ENCODE data around the gene TOPORS.
"Not testable (repeated sequence)": the region's sequence is repeated elsewhere in the genome, so short reads cannot be mapped to it uniquely, and the experiment has no call there.

TOPORS gene

GRCh38 chr9:32566770-32567169 is 14.4 kb upstream of the TOPORS start:
- no peak for DNase-seq (ENCODE audit: extremely low read depth in 1 of 2, low read depth in 1 of 2)

- no peak for DNase-seq (ENCODE audit: extremely low read depth in 1 of 2, low read depth in 1 of 2)
Observed at GRCh38 chr9:32565967-32566366, 13.6 kb upstream of the TOPORS start.

GRCh38 chr9:32558408-32558934 is 6.1 kb upstream of the TOPORS start:
- DNase-seq (ENCODE audit: extremely low read depth in 1 of 2, low read depth in 1 of 2), result no peak

- no peak for DNase-seq (ENCODE audit: extremely low read depth in 1 of 2, low read depth in 1 of 2)
Observed at GRCh38 chr9:32554591-32554990, 2.2 kb upstream of the TOPORS start.

GRCh38 chr9:32554107-32554506 is 1.7 kb upstream of the TOPORS start:
- DNase-seq (ENCODE audit: extremely low read depth in 1 of 2, low read depth in 1 of 2), result no peak

- peak in 1 of 2 donors; percentile 37 for DNase-seq (ENCODE audit: extremely low read depth in 1 of 2, low read depth in 1 of 2)
Observed at GRCh38 chr9:32551276-32552051, 922 bp downstream of the TOPORS start.

- DNase-seq (ENCODE audit: extremely low read depth in 1 of 2, low read depth in 1 of 2), result peak; percentile 81 to 89
Observed at GRCh38 chr9:32550562-32551275, 1.7 kb downstream of the TOPORS start.

GRCh38 chr9:32550150-32550561 is 2.2 kb downstream of the TOPORS start:
- no peak for DNase-seq (ENCODE audit: extremely low read depth in 1 of 2, low read depth in 1 of 2)

- not testable (repeated sequence) for DNase-seq (ENCODE audit: extremely low read depth in 1 of 2, low read depth in 1 of 2)
Observed at GRCh38 chr9:32548213-32548612, 4.2 kb downstream of the TOPORS start.

- DNase-seq (ENCODE audit: extremely low read depth in 1 of 2, low read depth in 1 of 2), result no peak
Observed at GRCh38 chr9:32545884-32546283, 6.5 kb downstream of the TOPORS start.

- DNase-seq (ENCODE audit: extremely low read depth in 1 of 2, low read depth in 1 of 2), result no peak
Observed at GRCh38 chr9:32543047-32543446, 9.3 kb downstream of the TOPORS start.

GRCh38 chr9:32533816-32534215 is 18.6 kb downstream of the TOPORS start:
- no peak for DNase-seq (ENCODE audit: extremely low read depth in 1 of 2, low read depth in 1 of 2)

GRCh38 chr9:32533336-32533735 is 19.1 kb downstream of the TOPORS start:
- no peak for DNase-seq (ENCODE audit: extremely low read depth in 1 of 2, low read depth in 1 of 2)

- no peak for DNase-seq (ENCODE audit: extremely low read depth in 1 of 2, low read depth in 1 of 2)
Observed at GRCh38 chr9:32526707-32527048, 25.7 kb downstream of the TOPORS start.

GRCh38 chr9:32526041-32526706 is 26.2 kb downstream of the TOPORS start, which contains the start of gene RIGI:
Gene RIGI, minus strand, starts transcription at chr9:32526196. Its CDS starts 30 bp downstream, at chr9:32526166.
- DNase-seq (ENCODE audit: extremely low read depth in 1 of 2, low read depth in 1 of 2), result peak; percentile 47 to 64

- no peak for DNase-seq (ENCODE audit: extremely low read depth in 1 of 2, low read depth in 1 of 2)
Observed at GRCh38 chr9:32525709-32526030, 26.7 kb downstream of the TOPORS start.

- DNase-seq (ENCODE audit: extremely low read depth in 1 of 2, low read depth in 1 of 2), result no peak
Observed at GRCh38 chr9:32524892-32525708, 27.3 kb downstream of the TOPORS start.

GRCh38 chr9:32524558-32524891 is 27.9 kb downstream of the TOPORS start:
- DNase-seq (ENCODE audit: extremely low read depth in 1 of 2, low read depth in 1 of 2), result not testable (repeated sequence)

GRCh38 chr9:32523910-32524309 is 28.5 kb downstream of the TOPORS start:
- no peak for DNase-seq (ENCODE audit: extremely low read depth in 1 of 2, low read depth in 1 of 2)

GRCh38 chr9:32518276-32518675 is 34.1 kb downstream of the TOPORS start:
- no peak for DNase-seq (ENCODE audit: extremely low read depth in 1 of 2, low read depth in 1 of 2)

- DNase-seq (ENCODE audit: extremely low read depth in 1 of 2, low read depth in 1 of 2), result no peak
Observed at GRCh38 chr9:32516241-32516640, 36.1 kb downstream of the TOPORS start.
